Neural cell (in vitro differentiated cells): ENCODE data around the gene ZFAND2A.
"Not testable (repeated sequence)": the region's sequence is repeated elsewhere in the genome, so short reads cannot be mapped to it uniquely, and the experiment has no call there.

Experiments used
- EZH2 ChIP-seq: fragments of 200-600, 300-800 bp; shearing (Covaris generic), sonication (generic); IDR thresholded peaks from 2 replicates; pipeline ENCODE4 v1.6.1; 2014; ENCODE audit warnings: antibody characterized with exemption, low read length, borderline replicate concordance, mild to moderate bottlenecking; ENCODE audit not compliant: insufficient read depth, poor library complexity, severe bottlenecking
- MXI1 ChIP-seq: fragments of 450-650 bp; conservative IDR thresholded peaks from 2 replicates; pipeline ENCODE4 v1.6.1; 2014; ENCODE audit warnings: antibody characterized with exemption, mild to moderate bottlenecking; ENCODE audit not compliant: poor library complexity, severe bottlenecking
- POLR2AphosphoS5 ChIP-seq: IDR thresholded peaks from 2 replicates; pipeline ENCODE4 v1.6.1; 2012
- RAD21 ChIP-seq: fragments of 450-650 bp; conservative IDR thresholded peaks from 2 replicates; pipeline ENCODE4 v1.6.1; 2014; ENCODE audit warnings: antibody characterized with exemption, mild to moderate bottlenecking, moderate library complexity
- TAF1 ChIP-seq: IDR thresholded peaks from 2 replicates; pipeline ENCODE4 v1.6.1; 2012; ENCODE audit warnings: low read depth
- TF ChIP-seq, protein P1 (sequence below): fragments of 450-650 bp; IDR thresholded peaks from 2 replicates; pipeline ENCODE4 v1.5.1; 2014; ENCODE audit warnings: antibody characterized with exemption, mild to moderate bottlenecking, moderate library complexity; ENCODE audit not compliant: poor library complexity, severe bottlenecking
- TF ChIP-seq, protein P2 (sequence below): IDR thresholded peaks from 2 replicates; pipeline ENCODE4 v1.6.1; 2012; ENCODE audit warnings: borderline replicate concordance

DNA sequence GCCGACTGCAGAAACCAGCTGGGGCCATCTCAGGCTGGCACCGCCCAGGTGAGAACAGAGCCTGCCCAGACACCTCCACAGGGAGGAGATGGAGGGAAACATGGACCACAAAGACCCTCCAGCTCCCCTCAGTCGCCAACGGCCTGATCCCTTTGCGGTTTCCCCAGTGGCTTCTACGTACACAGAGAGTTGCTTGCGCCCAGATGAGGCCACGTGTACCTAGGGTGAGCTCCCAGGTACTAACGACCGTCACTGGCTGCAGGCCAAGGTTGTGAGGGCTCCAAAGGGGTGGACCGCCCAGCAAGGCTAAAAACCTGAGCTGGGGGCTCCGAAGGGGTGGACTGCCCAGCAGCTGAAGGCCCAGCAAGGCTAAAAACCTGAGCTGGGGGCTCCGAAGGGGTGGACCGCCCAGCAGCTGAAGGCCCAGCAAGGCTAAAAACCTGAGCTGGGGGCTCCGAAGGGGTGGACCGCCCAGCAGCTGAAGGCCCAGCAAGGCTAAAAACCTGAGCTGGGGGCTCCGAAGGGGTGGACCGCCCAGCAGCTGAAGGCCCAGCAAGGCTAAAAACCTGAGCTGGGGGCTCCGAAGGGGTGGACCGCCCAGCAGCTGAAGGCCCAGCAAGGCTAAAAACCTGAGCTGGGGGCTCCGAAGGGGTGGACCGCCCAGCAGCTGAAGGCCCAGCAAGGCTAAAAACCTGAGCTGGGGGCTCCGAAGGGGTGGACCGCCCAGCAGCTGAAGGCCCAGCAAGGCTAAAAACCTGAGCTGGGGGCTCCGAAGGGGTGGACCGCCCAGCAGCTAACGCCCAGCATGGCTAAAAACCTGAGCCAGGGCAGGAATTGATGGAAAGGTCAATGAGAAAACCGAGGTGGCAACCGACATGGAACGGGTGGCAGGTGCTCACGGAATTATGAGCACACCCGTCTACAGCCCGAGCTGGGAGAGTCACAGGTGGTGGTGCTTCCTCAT is 3.9 kb downstream of the ZFAND2A start:
- not testable (repeated sequence) for TF ChIP-seq POLR2AphosphoS5, TAF1, EZH2, MXI1, RAD21
- TF ChIP-seq, protein P1, sequence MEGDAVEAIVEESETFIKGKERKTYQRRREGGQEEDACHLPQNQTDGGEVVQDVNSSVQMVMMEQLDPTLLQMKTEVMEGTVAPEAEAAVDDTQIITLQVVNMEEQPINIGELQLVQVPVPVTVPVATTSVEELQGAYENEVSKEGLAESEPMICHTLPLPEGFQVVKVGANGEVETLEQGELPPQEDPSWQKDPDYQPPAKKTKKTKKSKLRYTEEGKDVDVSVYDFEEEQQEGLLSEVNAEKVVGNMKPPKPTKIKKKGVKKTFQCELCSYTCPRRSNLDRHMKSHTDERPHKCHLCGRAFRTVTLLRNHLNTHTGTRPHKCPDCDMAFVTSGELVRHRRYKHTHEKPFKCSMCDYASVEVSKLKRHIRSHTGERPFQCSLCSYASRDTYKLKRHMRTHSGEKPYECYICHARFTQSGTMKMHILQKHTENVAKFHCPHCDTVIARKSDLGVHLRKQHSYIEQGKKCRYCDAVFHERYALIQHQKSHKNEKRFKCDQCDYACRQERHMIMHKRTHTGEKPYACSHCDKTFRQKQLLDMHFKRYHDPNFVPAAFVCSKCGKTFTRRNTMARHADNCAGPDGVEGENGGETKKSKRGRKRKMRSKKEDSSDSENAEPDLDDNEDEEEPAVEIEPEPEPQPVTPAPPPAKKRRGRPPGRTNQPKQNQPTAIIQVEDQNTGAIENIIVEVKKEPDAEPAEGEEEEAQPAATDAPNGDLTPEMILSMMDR, result not testable (repeated sequence)
- TF ChIP-seq, protein P2, sequence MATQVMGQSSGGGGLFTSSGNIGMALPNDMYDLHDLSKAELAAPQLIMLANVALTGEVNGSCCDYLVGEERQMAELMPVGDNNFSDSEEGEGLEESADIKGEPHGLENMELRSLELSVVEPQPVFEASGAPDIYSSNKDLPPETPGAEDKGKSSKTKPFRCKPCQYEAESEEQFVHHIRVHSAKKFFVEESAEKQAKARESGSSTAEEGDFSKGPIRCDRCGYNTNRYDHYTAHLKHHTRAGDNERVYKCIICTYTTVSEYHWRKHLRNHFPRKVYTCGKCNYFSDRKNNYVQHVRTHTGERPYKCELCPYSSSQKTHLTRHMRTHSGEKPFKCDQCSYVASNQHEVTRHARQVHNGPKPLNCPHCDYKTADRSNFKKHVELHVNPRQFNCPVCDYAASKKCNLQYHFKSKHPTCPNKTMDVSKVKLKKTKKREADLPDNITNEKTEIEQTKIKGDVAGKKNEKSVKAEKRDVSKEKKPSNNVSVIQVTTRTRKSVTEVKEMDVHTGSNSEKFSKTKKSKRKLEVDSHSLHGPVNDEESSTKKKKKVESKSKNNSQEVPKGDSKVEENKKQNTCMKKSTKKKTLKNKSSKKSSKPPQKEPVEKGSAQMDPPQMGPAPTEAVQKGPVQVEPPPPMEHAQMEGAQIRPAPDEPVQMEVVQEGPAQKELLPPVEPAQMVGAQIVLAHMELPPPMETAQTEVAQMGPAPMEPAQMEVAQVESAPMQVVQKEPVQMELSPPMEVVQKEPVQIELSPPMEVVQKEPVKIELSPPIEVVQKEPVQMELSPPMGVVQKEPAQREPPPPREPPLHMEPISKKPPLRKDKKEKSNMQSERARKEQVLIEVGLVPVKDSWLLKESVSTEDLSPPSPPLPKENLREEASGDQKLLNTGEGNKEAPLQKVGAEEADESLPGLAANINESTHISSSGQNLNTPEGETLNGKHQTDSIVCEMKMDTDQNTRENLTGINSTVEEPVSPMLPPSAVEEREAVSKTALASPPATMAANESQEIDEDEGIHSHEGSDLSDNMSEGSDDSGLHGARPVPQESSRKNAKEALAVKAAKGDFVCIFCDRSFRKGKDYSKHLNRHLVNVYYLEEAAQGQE, result not testable (repeated sequence)
